Esophagus (tissue), 2 donors: ENCODE measurements around the gene CABP1. TPM values are rescaled to one million over a fixed set of nuclear protein-coding genes. Genes with fewer than 3 reads are reported as not detected.

ENCODE experiments used
- H3K27ac ChIP-seq, 2 donors: one replicate each; pipeline ENCODE4 v1.5.1; 2013; ENCODE audit warnings: low read depth in 2 of 2, mild to moderate bottlenecking in 2 of 2, inconsistent platforms in 1 of 2, low read length in 1 of 2, moderate library complexity in 1 of 2
- H3K27me3 ChIP-seq, 2 donors: one replicate each; pipeline ENCODE4 v1.6.1; 2013; ENCODE audit warnings: low read length in 2 of 2, control low read depth in 1 of 2, mild to moderate bottlenecking in 1 of 2; ENCODE audit not compliant: insufficient read depth in 2 of 2, control insufficient read depth in 1 of 2
- H3K36me3 ChIP-seq, 2 donors: one replicate each; pipeline ENCODE4 v1.6.1; 2013; ENCODE audit warnings: low read length in 1 of 2; ENCODE audit not compliant: control insufficient read depth in 2 of 2, insufficient read depth in 2 of 2
- H3K4me1 ChIP-seq, 2 donors: one replicate each; pipeline ENCODE4 v1.6.1; 2013; ENCODE audit warnings: low read length in 1 of 2; ENCODE audit not compliant: control insufficient read depth in 2 of 2, insufficient read depth in 2 of 2
- H3K4me3 ChIP-seq, 2 donors: one replicate each; pipeline ENCODE4 v1.5.1; 2013; ENCODE audit warnings: low read length in 2 of 2, mild to moderate bottlenecking in 2 of 2, low read depth in 1 of 2, moderate library complexity in 1 of 2
- H3K9me3 ChIP-seq, 2 donors: one replicate each; pipeline ENCODE4 v1.6.1; 2013; ENCODE audit warnings: mild to moderate bottlenecking in 2 of 2, low read depth in 1 of 2, low read length in 1 of 2, moderate library complexity in 1 of 2; ENCODE audit not compliant: control insufficient read depth in 2 of 2, insufficient read depth in 1 of 2
- WGBS, 2 donors: extraction: QIAGEN DNeasy Blood & Tissue Kit; methylation state at CpG; one replicate each; pipeline ENCODE4 v1.1.7; 2013; 5-methylcytosine and 5-hydroxymethylcytosine counted together
- polyA plus RNA-seq, 2 donors: library from polyadenylated mRNA; stranded (reverse); fragments of 200-250 nt; gene quantifications; one replicate each; pipeline ENCODE4 v1.2.3, GENCODE V29; 2013
- donor health status: healthy with polysubstance abuse.
- donor health status: Bipolar disorder and iron deficiency.

The CABP1 gene
- polyA plus RNA-seq, 2 donors = 0.48 to 1.1 TPM

GRCh38 chr12:120700886-120701285 is 60.5 kb downstream of the CABP1 start:
- peaks cover 3 to 20% of the 10 kb centered on the region in 2 donors for H3K36me3 ChIP-seq
- H3K4me3 ChIP-seq = no peak overlapping the region
- no peaks in the 10 kb centered on the region for H3K9me3 ChIP-seq
- no peak overlapping the region for H3K27ac ChIP-seq
- H3K27me3 ChIP-seq = no peaks in the 10 kb centered on the region
- 92 to 99% methylated on average over 5 of the region's 5 CpGs for WGBS, 2 donors
- H3K4me1 ChIP-seq = no peaks in the 10 kb centered on the region

GRCh38 chr12:120702637-120703036 is 62.2 kb downstream of the CABP1 start:
- peaks cover 3 to 16% of the 10 kb centered on the region in 2 donors for H3K36me3 ChIP-seq
- no peaks in the 10 kb centered on the region for H3K4me1 ChIP-seq
- H3K4me3 ChIP-seq = no peak overlapping the region
- H3K27me3 ChIP-seq = no peaks in the 10 kb centered on the region
- no peaks in the 10 kb centered on the region for H3K9me3 ChIP-seq
- 87 to 93% methylated on average over 1 of the region's 1 CpG for WGBS, 2 donors
- H3K27ac ChIP-seq = no peak overlapping the region

- Histone ChIP-seq H3K9me3 (no peaks in the 10 kb centered on the region), H3K36me3 (peaks cover 3 to 13% of the 10 kb centered on the region in 2 donors), H3K4me3 (no peak overlapping the region), H3K27ac (no peak overlapping the region), H3K27me3 (no peaks in the 10 kb centered on the region), H3K4me1 (no peaks in the 10 kb centered on the region)
- WGBS, 2 donors = 83 to 89% methylated on average over 11 of the region's 11 CpGs
Measured at GRCh38 chr12:120703311-120703942, 63.0 kb downstream of the CABP1 start.

- H3K4me1 ChIP-seq = peaks cover 0 to 2% of the 10 kb centered on the region in 2 donors
- WGBS, 2 donors = 79 to 88% methylated on average over 1 of the region's 1 CpG
- no peak overlapping the region for H3K4me3 ChIP-seq
- H3K27me3 ChIP-seq = no peaks in the 10 kb centered on the region
- no peaks in the 10 kb centered on the region for H3K9me3 ChIP-seq
- peaks cover 3% of the 10 kb centered on the region in 2 donors for H3K36me3 ChIP-seq
- H3K27ac ChIP-seq = no peak overlapping the region
Measured at GRCh38 chr12:120705618-120706017, 65.2 kb downstream of the CABP1 start.

GRCh38 chr12:120706029-120706428 is 65.6 kb downstream of the CABP1 start:
- no peak overlapping the region for H3K27ac ChIP-seq
- H3K4me1 ChIP-seq = peaks cover 0 to 2% of the 10 kb centered on the region in 2 donors
- no peak overlapping the region for H3K4me3 ChIP-seq
- H3K36me3 ChIP-seq = peaks cover under 1 to 3% of the 10 kb centered on the region in 2 donors
- H3K9me3 ChIP-seq = no peaks in the 10 kb centered on the region
- WGBS, 2 donors = 82 to 88% methylated on average over 5 of the region's 5 CpGs
- H3K27me3 ChIP-seq = no peaks in the 10 kb centered on the region

GRCh38 chr12:120708651-120709050 is 68.2 kb downstream of the CABP1 start:
- 63 to 73% methylated on average over 4 of the region's 4 CpGs for WGBS, 2 donors
- no peak overlapping the region for H3K27ac ChIP-seq

GRCh38 chr12:120710031-120710804 is 69.8 kb downstream of the CABP1 start, which contains the start of gene UNC119B:
Gene UNC119B, plus strand, starts transcription at chr12:120710458. Its CDS starts 17 bp downstream, at chr12:120710475.
- H3K9me3 ChIP-seq = no peaks in the 10 kb centered on the region
- H3K27me3 ChIP-seq = no peaks in the 10 kb centered on the region
- H3K36me3 ChIP-seq = peaks cover 0 to 5% of the 10 kb centered on the region in 2 donors
- WGBS, 2 donors = 0 to 1% methylated on average over 69 to 76 of the region's 76 CpGs
- peak within 1 kb of the TSS; percentile 71 to 96 for H3K4me3 ChIP-seq
- peaks cover 0 to 7% of the 10 kb centered on the region in 2 donors for H3K4me1 ChIP-seq
- peak within 1 kb of the TSS; percentile 78 to 82 for H3K27ac ChIP-seq

More at GRCh38 chr12:120708651-120709050, 68.2 kb downstream of the CABP1 start:
- no peaks in the 10 kb centered on the region for H3K9me3 ChIP-seq
- H3K4me3 ChIP-seq = no peak overlapping the region
- H3K4me1 ChIP-seq = peaks cover 0 to 7% of the 10 kb centered on the region in 2 donors
- H3K27me3 ChIP-seq = no peaks in the 10 kb centered on the region
- H3K36me3 ChIP-seq = peaks cover 0 to 4% of the 10 kb centered on the region in 2 donors

GRCh38 chr12:120710805-120711296 is 70.4 kb downstream of the CABP1 start:
- peak overlapping the region; percentile 78 to 82 for H3K27ac ChIP-seq
- 0 to 1% methylated on average over 30 to 31 of the region's 31 CpGs for WGBS, 2 donors

GRCh38 chr12:120711411-120711810 is 71.0 kb downstream of the CABP1 start:
- Histone ChIP-seq H3K4me3 (peak overlapping the region; percentile 71 to 96), H3K36me3 (peaks cover 0 to 7% of the 10 kb centered on the region in 2 donors), H3K4me1 (peaks cover 0 to 7% of the 10 kb centered on the region in 2 donors), H3K27ac (no peak overlapping the region), H3K9me3 (no peaks in the 10 kb centered on the region), H3K27me3 (no peaks in the 10 kb centered on the region)
- 19 to 25% methylated on average over 6 of the region's 6 CpGs for WGBS, 2 donors

More at GRCh38 chr12:120710805-120711296, 70.4 kb downstream of the CABP1 start:
- no peaks in the 10 kb centered on the region for H3K27me3 ChIP-seq
- peaks cover 0 to 7% of the 10 kb centered on the region in 2 donors for H3K4me1 ChIP-seq
- peak overlapping the region; percentile 71 to 96 for H3K4me3 ChIP-seq
- H3K9me3 ChIP-seq = no peaks in the 10 kb centered on the region
- peaks cover 0 to 5% of the 10 kb centered on the region in 2 donors for H3K36me3 ChIP-seq
